Ovary (tissue), 9 donors: ENCODE data around the gene MRPL22. TPM values are rescaled to one million over a fixed set of nuclear protein-coding genes. Genes with fewer than 3 reads are reported as not detected.
"Not testable (repeated sequence)": the region's sequence is repeated elsewhere in the genome, so short reads cannot be mapped to it uniquely, and the experiment has no call there.

Source experiments
- DNase-seq, 5 donors: peaks; one replicate each; pipeline ENCODE4 v3.0.0-alpha.2; 2019 to 2020
- H3K27ac ChIP-seq, 2 donors: fragments of 200-600 bp; one replicate each; pipeline versions ENCODE4 v1.5.1 to v1.8.0; 2019 to 2022
- H3K27me3 ChIP-seq: fragments of 200-600 bp; one replicate; pipeline ENCODE4 v1.8.0; 2022
- H3K36me3 ChIP-seq: fragments of 200-600 bp; sonication (generic); one replicate; pipeline ENCODE4 v1.5.1; 2019
- H3K4me1 ChIP-seq: one replicate; pipeline ENCODE4 v1.8.1; 2013; ENCODE audit warnings: mild to moderate bottlenecking, moderate library complexity; ENCODE audit not compliant: insufficient read depth
- H3K4me3 ChIP-seq: fragments of 200-600 bp; sonication (generic); one replicate; pipeline ENCODE4 v1.5.1; 2017
- H3K9me3 ChIP-seq, 2 donors: fragments of 200-600 bp in 1 of 2; sonication (generic) in 1 of 2; one replicate each; pipeline versions ENCODE4 v1.5.1 to v1.8.1; 2013 to 2019; ENCODE audit warnings: mild to moderate bottlenecking in 1 of 2, moderate library complexity in 1 of 2
- CTCF ChIP-seq, 3 donors: fragments of 450-650 bp in 2 of 3; fragments of 200-600 bp in 1 of 3; IDR thresholded peaks; one replicate each; pipeline versions ENCODE4 v1.5.1 to v1.8.0; 2016 to 2022; ENCODE audit warnings: antibody characterized with exemption in 3 of 3, mild to moderate bottlenecking in 1 of 3
- EP300 ChIP-seq: sonication (generic); formaldehyde crosslinking; IDR thresholded peaks from one replicate; pipeline ENCODE4 v1.6.1; 2017; ENCODE audit warnings: antibody characterized with exemption
- POLR2A ChIP-seq: fragments of 450-650 bp; IDR thresholded peaks from one replicate; pipeline ENCODE4 v1.6.1; 2017; ENCODE audit warnings: antibody characterized with exemption, mild to moderate bottlenecking, moderate library complexity
- WGBS, 3 donors: extraction: QIAGEN DNeasy Blood & Tissue Kit in 1 of 3; methylation state at CpG; one replicate each; pipeline versions ENCODE4 v1.1.5 to v1.1.7; 2013 to 2017; 5-methylcytosine and 5-hydroxymethylcytosine counted together
- intact Hi-C, 4 donors: fragments of 100-400 bp; cut with DNase I; formaldehyde crosslinking; loops; one replicate each; pipeline versions ENCODE4 v1.11.0 to v1.15.1; 2022 to 2023
- polyA plus RNA-seq, 2 donors: library from polyadenylated mRNA; stranded (reverse); fragments of 200-250 nt in 1 of 2; fragments of 350-450 nt in 1 of 2; fragmentation: Illumina TruSeq in 1 of 2; extraction: RNeasy Lipid Tissue Mini Kit (QIAGEN cat#74804) in 1 of 2; gene quantifications; one replicate each; pipeline ENCODE4 v1.2.3, GENCODE V29; 2013 to 2014
- total RNA-seq, 7 donors: library from RNA; depleted of rRNA in 2 of 7; stranded (reverse); fragments of >200 nt in 2 of 7; fragmentation: NEBNext Ultra II Directional in 3 of 7; extraction: Animal tissue kit (Norgen Biotek cat#: 25700) in 3 of 7; gene quantifications; one replicate each; pipeline versions ENCODE4 v1.1.0 to v1.2.4, GENCODE V29; 2016 to 2023
- donor health status: DM: no; HTN: no; CAD: no; lungs with moderate emphysema.
- donor health status: DM: no; HTN: no; CAD: no.
- donor health status: Bipolar disorder and iron deficiency.
- donor health status: DM: yes; HTN: yes; CAD: no.
- donor health status: DM: no; HTN: no; CAD: no.
- donor health status: DM: yes; HTN: yes; CAD: no.

Gene MRPL22
- total and polyA plus RNA-seq, 9 donors: 21.4 to 54.6 (median 38.1) TPM

GRCh38 chr5:155004138-155004744 lies 63.4 kb downstream of the MRPL22 start:
- WGBS, 3 donors: 79 to 88% (median 85%) methylated on average over 11 of the region's 11 CpGs
- intact Hi-C loops: no loop called here
- Histone ChIP-seq H3K4me1 (no peaks in the 10 kb centered on the region), H3K9me3 (no peaks in the 10 kb centered on the region), H3K4me3 (no peak overlapping the region), H3K27me3 (no peaks in the 10 kb centered on the region), H3K27ac (no peak overlapping the region), H3K36me3 (no peaks in the 10 kb centered on the region)
- DNase-seq: no peak
- no peak for TF ChIP-seq POLR2A
- no peak for TF ChIP-seq EP300
- TF ChIP-seq CTCF (IDR thresholded peaks at IDR 0.05): no peak

- WGBS, 3 donors: 82 to 97% (median 92%) methylated on average over 1 of the region's 1 CpG
- intact Hi-C loops, H3K4me1 ChIP-seq, H3K27me3 ChIP-seq, DNase-seq, H3K9me3 ChIP-seq, H3K27ac ChIP-seq, H3K4me3 ChIP-seq, H3K36me3 ChIP-seq: not testable (repeated sequence)
Observed at GRCh38 chr5:155006265-155006664, 65.4 kb downstream of the MRPL22 start.

GRCh38 chr5:155008669-155009068 lies 67.8 kb downstream of the MRPL22 start:
- DNase-seq: no peak
- TF ChIP-seq POLR2A (no peak), CTCF (IDR thresholded peaks at IDR 0.05) (no peak), EP300 (no peak)
- Histone ChIP-seq H3K4me3 (no peak overlapping the region), H3K4me1 (no peaks in the 10 kb centered on the region), H3K27me3 (no peaks in the 10 kb centered on the region), H3K36me3 (no peaks in the 10 kb centered on the region), H3K9me3 (no peaks in the 10 kb centered on the region), H3K27ac (no peak overlapping the region)
- intact Hi-C loops: no loop called here
- 78 to 86% (median 84%) methylated on average over 3 of the region's 3 CpGs for WGBS, 3 donors

GRCh38 chr5:155010881-155011280 lies 70.0 kb downstream of the MRPL22 start:
- intact Hi-C loops: no loop called here

More at GRCh38 chr5:155010881-155011280, 70.0 kb downstream of the MRPL22 start:
- H3K36me3 ChIP-seq: no peaks in the 10 kb centered on the region
- H3K9me3 ChIP-seq: no peaks in the 10 kb centered on the region
- no peak overlapping the region for H3K27ac ChIP-seq
- TF ChIP-seq EP300 (no peak), POLR2A (no peak), CTCF (IDR thresholded peaks at IDR 0.05) (no peak)
- no peak for DNase-seq
- no peaks in the 10 kb centered on the region for H3K4me1 ChIP-seq
- no peak overlapping the region for H3K4me3 ChIP-seq
- no peaks in the 10 kb centered on the region for H3K27me3 ChIP-seq
- 91 to 97% (median 92%) methylated on average over 3 of the region's 3 CpGs for WGBS, 3 donors
